Stimulated activated CD8-positive, alpha-beta memory T cell treated with anti-CD3 and anti-CD28 coated beads, Interleukin-12 subunit alpha, Interleukin-12 subunit beta, amount 100 ng/mL, for 1 hour (primary cell): Measurements from ENCODE around the gene MDH1B.

ENCODE experiments used
- DNase-seq: peaks from one replicate; pipeline ENCODE4 v3.0.0-alpha.2; 2020; ENCODE audit warnings: low read depth

Gene MDH1B

DNA sequence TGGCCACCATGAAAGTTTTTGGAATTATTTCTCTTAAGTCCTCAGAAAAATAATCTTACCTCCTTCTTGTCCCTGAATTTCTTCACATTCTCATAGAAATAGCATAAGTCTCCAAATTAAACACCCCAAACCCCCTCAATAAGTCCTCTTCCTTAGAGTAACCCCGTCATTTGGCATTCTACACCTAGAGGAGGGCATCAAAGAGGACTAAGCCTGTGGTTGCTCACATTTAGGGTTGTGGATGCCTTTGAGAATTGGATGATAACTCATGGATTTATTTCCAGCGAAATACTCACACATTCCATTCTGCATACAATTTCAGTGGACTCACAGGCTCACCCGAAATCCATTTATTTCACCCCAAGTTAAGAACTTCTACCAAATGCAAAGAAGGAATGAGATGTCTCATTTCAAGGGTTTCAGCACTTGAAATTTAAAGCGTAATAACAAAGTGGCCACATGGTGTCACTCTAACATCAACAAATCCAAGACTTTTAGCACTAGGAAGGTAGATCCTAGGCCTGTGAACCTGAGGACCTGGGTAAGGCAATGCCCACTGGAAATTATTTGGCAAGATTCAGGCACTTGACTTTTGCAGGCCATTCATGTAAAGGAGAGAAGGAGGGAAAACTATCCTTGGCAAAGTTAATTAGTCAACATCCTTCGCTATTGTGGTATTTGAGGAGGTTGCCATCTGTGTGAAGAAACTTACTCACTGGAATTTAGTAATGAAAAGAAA is 71.6 kb downstream of the MDH1B start:
- peak; percentile 12 for DNase-seq

DNA sequence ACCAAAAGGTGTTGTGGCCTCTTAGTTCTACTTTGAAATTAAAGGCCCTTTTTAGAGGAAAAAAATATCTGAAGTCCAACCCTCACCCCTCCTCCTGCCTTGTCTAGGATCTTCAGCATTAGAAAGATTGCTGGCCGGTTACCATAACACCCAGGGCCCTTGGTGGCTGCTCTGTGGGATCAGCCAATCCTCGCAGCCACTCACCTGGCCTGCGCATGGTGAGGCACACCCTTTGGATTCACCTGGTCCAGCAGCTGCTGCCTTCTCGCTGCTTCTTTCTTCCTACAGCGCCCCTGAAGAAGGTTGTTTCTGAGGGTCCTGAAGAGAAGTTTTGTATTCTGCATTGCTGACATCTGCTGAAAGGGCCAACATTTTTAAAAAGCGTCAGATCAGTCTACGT is 72.2 kb downstream of the MDH1B start:
- DNase-seq, result no peak

DNA sequence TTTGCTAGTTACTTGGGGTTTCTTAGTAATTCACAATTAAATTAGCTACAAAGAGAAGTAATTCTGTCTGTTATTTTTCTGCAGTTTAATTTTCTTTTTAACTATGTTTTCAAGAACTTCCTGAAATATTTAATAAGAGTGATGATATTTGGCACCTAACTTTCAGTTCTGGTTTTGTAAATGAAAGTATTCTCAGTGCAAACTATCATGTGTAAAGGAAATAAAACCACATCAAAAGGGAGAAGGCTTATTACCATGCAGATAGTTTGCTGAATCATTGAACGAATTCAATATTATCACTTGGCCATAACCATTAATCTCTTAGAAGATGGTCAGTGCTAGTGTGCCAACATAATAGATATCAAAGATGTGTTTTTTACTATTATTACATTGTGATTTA is 76.1 kb downstream of the MDH1B start:
- DNase-seq, result no peak

DNA sequence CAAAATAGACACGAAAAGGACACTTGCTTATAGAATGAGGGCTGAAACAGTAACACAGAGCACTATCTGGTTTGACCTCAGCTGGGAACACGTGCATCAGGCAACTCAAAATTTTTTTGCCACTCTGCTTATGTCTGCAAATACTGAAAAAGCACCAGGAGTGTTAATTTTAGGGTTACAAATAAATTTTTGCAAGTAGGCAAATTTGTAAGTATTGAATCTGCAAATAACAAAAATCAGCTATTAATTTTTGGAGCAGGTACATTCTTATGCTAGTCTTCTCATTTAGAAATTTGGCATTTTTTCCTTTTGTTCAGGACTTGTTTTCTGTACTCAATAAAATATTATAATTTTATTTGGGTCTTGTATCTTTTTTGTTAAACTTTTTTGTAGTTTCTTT is 76.7 kb downstream of the MDH1B start:
- no peak for DNase-seq
